ENCODE measurements around the gene CDC42BPB. TPM values are rescaled to one million over a fixed set of nuclear protein-coding genes. Genes with fewer than 3 reads are reported as not detected.

CDC42BPB gene
- total and polyA plus RNA-seq, 2 donors from 2014 or later = 22.5 to 127 TPM

DNA sequence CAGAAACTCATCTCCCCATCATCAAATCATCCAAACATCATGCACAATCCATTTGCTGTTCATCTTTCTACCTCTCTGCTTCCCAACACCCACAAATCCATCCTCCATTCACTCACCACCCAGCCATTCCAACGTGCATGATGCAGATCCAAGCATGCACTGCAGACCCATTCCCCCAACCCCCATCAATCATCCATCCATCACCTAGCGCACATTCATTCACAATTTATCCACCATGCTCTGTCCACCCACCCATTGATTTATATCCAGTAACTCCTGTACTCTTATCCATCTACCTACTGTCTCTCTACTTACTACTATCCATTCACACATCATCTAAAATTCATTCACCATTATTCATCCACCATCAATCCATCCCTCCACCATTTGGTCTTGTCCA is 138.9 kb downstream of the CDC42BPB start:
- H3K9me3 ChIP-seq (ENCODE audit: control insufficient read depth in 2 of 3, insufficient read depth in 1 of 3, low read length in 3 of 3) = no peaks in the 10 kb centered on the region
- peaks cover 0 to 9% (median 0%) of the 10 kb centered on the region in 3 donors for H3K4me1 ChIP-seq (ENCODE audit: control insufficient read depth in 2 of 3, insufficient read depth in 2 of 3, low read depth in 1 of 3, low read length in 3 of 3)
- FAIRE-seq (no peak), DNase-seq (peak in 1 of 5 donors; percentile 28)
- TF ChIP-seq, protein P1, sequence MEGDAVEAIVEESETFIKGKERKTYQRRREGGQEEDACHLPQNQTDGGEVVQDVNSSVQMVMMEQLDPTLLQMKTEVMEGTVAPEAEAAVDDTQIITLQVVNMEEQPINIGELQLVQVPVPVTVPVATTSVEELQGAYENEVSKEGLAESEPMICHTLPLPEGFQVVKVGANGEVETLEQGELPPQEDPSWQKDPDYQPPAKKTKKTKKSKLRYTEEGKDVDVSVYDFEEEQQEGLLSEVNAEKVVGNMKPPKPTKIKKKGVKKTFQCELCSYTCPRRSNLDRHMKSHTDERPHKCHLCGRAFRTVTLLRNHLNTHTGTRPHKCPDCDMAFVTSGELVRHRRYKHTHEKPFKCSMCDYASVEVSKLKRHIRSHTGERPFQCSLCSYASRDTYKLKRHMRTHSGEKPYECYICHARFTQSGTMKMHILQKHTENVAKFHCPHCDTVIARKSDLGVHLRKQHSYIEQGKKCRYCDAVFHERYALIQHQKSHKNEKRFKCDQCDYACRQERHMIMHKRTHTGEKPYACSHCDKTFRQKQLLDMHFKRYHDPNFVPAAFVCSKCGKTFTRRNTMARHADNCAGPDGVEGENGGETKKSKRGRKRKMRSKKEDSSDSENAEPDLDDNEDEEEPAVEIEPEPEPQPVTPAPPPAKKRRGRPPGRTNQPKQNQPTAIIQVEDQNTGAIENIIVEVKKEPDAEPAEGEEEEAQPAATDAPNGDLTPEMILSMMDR (IDR thresholded peaks at IDR 0.05; ENCODE audit: borderline replicate concordance, extremely low read depth, insufficient read depth) = no peak
- no peak overlapping the region for H3K27ac ChIP-seq (ENCODE audit: low read depth in 2 of 2, low read length in 2 of 2)
- no peak overlapping the region for H3K4me3 ChIP-seq (ENCODE audit: low read length in 3 of 3)
- H3K36me3 ChIP-seq (ENCODE audit: control insufficient read depth in 2 of 3, insufficient read depth in 3 of 3, low read length in 3 of 3) = no peaks in the 10 kb centered on the region
- peaks cover 6% of the 10 kb centered on the region for H3K27me3 ChIP-seq (ENCODE audit: control insufficient read depth, insufficient read depth, low read length)
- intact Hi-C loops (cut with DNase I) = no loop called here
- no peak overlapping the region for H3K9ac ChIP-seq (ENCODE audit: low read length in 3 of 3)

DNA sequence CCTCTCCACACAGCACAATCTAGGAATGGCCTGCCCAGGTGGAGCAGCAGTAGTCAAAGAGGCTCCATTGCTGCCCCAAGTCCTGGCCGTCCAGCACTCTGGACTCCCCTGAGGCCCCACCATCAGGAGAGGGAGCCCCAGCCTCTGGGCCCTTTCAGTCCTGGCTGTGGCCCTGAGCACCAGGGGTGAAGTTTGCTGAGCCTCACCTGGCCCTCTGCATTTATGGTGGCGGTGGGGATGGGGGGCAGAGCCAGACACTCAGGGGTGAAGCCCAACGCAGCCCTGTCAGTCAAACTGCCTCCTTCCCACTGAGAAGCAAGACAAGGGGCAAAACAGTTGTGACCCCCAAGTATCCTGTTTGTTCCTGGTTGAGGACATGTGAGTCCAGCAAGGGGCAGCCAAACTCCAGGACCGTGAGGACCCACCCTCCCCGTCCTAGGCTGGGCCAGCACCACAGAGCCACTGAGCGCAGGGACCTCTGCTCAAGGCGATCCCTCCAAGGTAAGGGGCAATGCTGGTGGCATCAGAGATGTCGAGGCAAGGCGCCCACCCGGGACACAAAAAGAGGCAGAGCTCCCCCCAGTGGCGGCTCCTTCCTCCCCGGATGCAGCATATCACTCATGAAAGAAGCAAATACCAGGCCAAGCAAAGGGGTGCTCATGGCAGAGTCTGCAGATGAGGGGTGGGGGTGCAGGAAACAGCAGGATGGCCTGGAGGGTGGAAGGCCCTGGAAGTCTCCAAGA is 139.7 kb downstream of the CDC42BPB start:
- FAIRE-seq (no peak), DNase-seq (peak; percentile 54 to 79 (median 65))
- no peaks in the 10 kb centered on the region for H3K36me3 ChIP-seq (ENCODE audit: control insufficient read depth in 2 of 3, insufficient read depth in 3 of 3, low read length in 3 of 3)
- peaks cover 0 to 8% (median 0%) of the 10 kb centered on the region in 3 donors for H3K4me1 ChIP-seq (ENCODE audit: control insufficient read depth in 2 of 3, insufficient read depth in 2 of 3, low read depth in 1 of 3, low read length in 3 of 3)
- peaks cover 2% of the 10 kb centered on the region for H3K27me3 ChIP-seq (ENCODE audit: control insufficient read depth, insufficient read depth, low read length)
- no peak overlapping the region for H3K27ac ChIP-seq (ENCODE audit: low read depth in 2 of 2, low read length in 2 of 2)
- TF ChIP-seq, protein P1 (IDR thresholded peaks at IDR 0.05; ENCODE audit: borderline replicate concordance, extremely low read depth, insufficient read depth) = peak; percentile 69
- no peak overlapping the region for H3K4me3 ChIP-seq (ENCODE audit: low read length in 3 of 3)
- intact Hi-C loops (cut with DNase I) = no loop called here
- H3K9me3 ChIP-seq (ENCODE audit: control insufficient read depth in 2 of 3, insufficient read depth in 1 of 3, low read length in 3 of 3) = no peaks in the 10 kb centered on the region
- H3K9ac ChIP-seq (ENCODE audit: low read length in 3 of 3) = no peak overlapping the region

- intact Hi-C loops (cut with DNase I) = no loop called here
- TF ChIP-seq, protein P1 (IDR thresholded peaks at IDR 0.05; ENCODE audit: borderline replicate concordance, extremely low read depth, insufficient read depth) = no peak
- FAIRE-seq = no peak
Measured at GRCh38 chr14:102917056-102917385, 140.3 kb downstream of the CDC42BPB start.

More at GRCh38 chr14:102917056-102917385, 140.3 kb downstream of the CDC42BPB start:
- Histone ChIP-seq H3K27me3 (ENCODE audit: control insufficient read depth, insufficient read depth, low read length) (peaks cover 1% of the 10 kb centered on the region), H3K36me3 (ENCODE audit: control insufficient read depth in 2 of 3, insufficient read depth in 3 of 3, low read length in 3 of 3) (no peaks in the 10 kb centered on the region), H3K4me1 (ENCODE audit: control insufficient read depth in 2 of 3, insufficient read depth in 2 of 3, low read depth in 1 of 3, low read length in 3 of 3) (peaks cover 0 to 4% (median 0%) of the 10 kb centered on the region in 3 donors), H3K4me3 (ENCODE audit: low read length in 3 of 3) (no peak overlapping the region), H3K27ac (ENCODE audit: low read depth in 2 of 2, low read length in 2 of 2) (no peak overlapping the region), H3K9ac (ENCODE audit: low read length in 3 of 3) (no peak overlapping the region), H3K9me3 (ENCODE audit: control insufficient read depth in 2 of 3, insufficient read depth in 1 of 3, low read length in 3 of 3) (no peaks in the 10 kb centered on the region)
- DNase-seq = peak in 1 of 5 donors; percentile 58
